Measurements from ENCODE around the gene TROAP.
"Not testable (repeated sequence)": the region's sequence is repeated elsewhere in the genome, so short reads cannot be mapped to it uniquely, and the experiment has no call there.

TROAP gene

GRCh38 chr12:49366652-49367380, 43.8 kb downstream of the TROAP start:
- DNase-seq (ENCODE audit: low spot score), result peak; percentile 85

GRCh38 chr12:49367381-49368239, 44.6 kb downstream of the TROAP start, which contains the start of gene SPATS2:
TSS of gene SPATS2 (plus strand) at chr12:49367462. CDS start at chr12:49461013, 93,551 bp downstream.
- peak; percentile 3 for DNase-seq (ENCODE audit: low spot score)

GRCh38 chr12:49368240-49368600, 45.2 kb downstream of the TROAP start:
- no peak for DNase-seq (ENCODE audit: low spot score)

GRCh38 chr12:49369411-49370145, 46.5 kb downstream of the TROAP start:
- DNase-seq (ENCODE audit: low spot score), result no peak

GRCh38 chr12:49370539-49370938, 47.5 kb downstream of the TROAP start:
- no peak for DNase-seq (ENCODE audit: low spot score)

- DNase-seq (ENCODE audit: low spot score), result no peak
These were observed 52.4 kb downstream of the TROAP start for GRCh38 chr12:49375406-49375805.

- no peak for DNase-seq (ENCODE audit: low spot score)
These were observed 54.3 kb downstream of the TROAP start for GRCh38 chr12:49377386-49377785.

GRCh38 chr12:49380184-49380583, 57.1 kb downstream of the TROAP start:
- not testable (repeated sequence) for DNase-seq (ENCODE audit: low spot score)

Measured in CD4-positive, alpha-beta T cell treated with Interleukin-6 at 100 ng/mL for 8 hours (primary cell).